PC-3 (cell line): Measurements from ENCODE around the gene MBTPS2.

ENCODE experiments used
- CTCF ChIP-seq: fragments of 300-600 bp; sonication (generic); conservative IDR thresholded peaks from 2 replicates; pipeline ENCODE4 v1.5.1; 2017; ENCODE audit warnings: antibody characterized with exemption, low read depth, mild to moderate bottlenecking, low read length
- EZH2 ChIP-seq: fragments of 300-600 bp; sonication (generic); IDR thresholded peaks from one replicate; pipeline ENCODE4 v1.6.1; 2017; ENCODE audit warnings: antibody characterized with exemption, mild to moderate bottlenecking, low read length; ENCODE audit not compliant: unreplicated experiment
- EZH2phosphoT487 ChIP-seq: fragments of 300-600 bp; sonication (generic); IDR thresholded peaks from 2 replicates; pipeline ENCODE4 v1.6.1; 2018; ENCODE audit warnings: mild to moderate bottlenecking, antibody characterized with exemption, low read length, borderline replicate concordance

- TF ChIP-seq CTCF: no peak
- TF ChIP-seq EZH2phosphoT487: no peak
- TF ChIP-seq EZH2: no peak
Measured at GRCh38 chrX:21812628-21813027, 26.8 kb upstream of the MBTPS2 start.
